Neural progenitor cell (in vitro differentiated cells): Measurements from ENCODE around the gene NT5DC3. TPM values are rescaled to one million over a fixed set of nuclear protein-coding genes. Genes with fewer than 3 reads are reported as not detected.

Experiments
- DNase-seq: peaks from one replicate; pipeline ENCODE4 v3.0.0-alpha.2; 2016; ENCODE audit warnings: low spot score
- H2AFZ ChIP-seq: fragments of 200-600 bp; sonication (generic); replicated peaks from 2 replicates; pipeline ENCODE4 v1.6.1; 2016; ENCODE audit warnings: antibody characterized with exemption
- H3F3A ChIP-seq: fragments of 200-600 bp; sonication (generic); 2 replicates; pipeline ENCODE4 v1.6.1; 2016; ENCODE audit warnings: antibody characterized with exemption, low read depth
- H3K27ac ChIP-seq: fragments of 200-600 bp; sonication (generic); 2 replicates; pipeline ENCODE4 v1.5.1; 2016; ENCODE audit warnings: mild to moderate bottlenecking
- H3K27me3 ChIP-seq: fragments of 200-600 bp; sonication (generic); 2 replicates; pipeline ENCODE4 v1.6.1; 2016; ENCODE audit warnings: mild to moderate bottlenecking, moderate library complexity
- H3K36me3 ChIP-seq: fragments of 200-600 bp; sonication (generic); 2 replicates; pipeline ENCODE4 v1.5.1; 2016
- H3K4me1 ChIP-seq: fragments of 200-600 bp; sonication (generic); 2 replicates; pipeline ENCODE4 v1.6.1; 2016; ENCODE audit warnings: mixed run types
- H3K4me2 ChIP-seq: fragments of 200-600 bp; sonication (generic); 2 replicates; pipeline ENCODE4 v1.6.1; 2016
- H3K4me3 ChIP-seq: fragments of 200-600 bp; sonication (generic); 2 replicates; pipeline ENCODE4 v1.5.1; 2016
- H3K79me2 ChIP-seq: fragments of 200-600 bp; sonication (generic); 2 replicates; pipeline ENCODE4 v1.6.1; 2016; ENCODE audit warnings: low read depth
- H3K9ac ChIP-seq: fragments of 200-600 bp; sonication (generic); 2 replicates; pipeline ENCODE4 v1.6.1; 2016
- H3K9me3 ChIP-seq: fragments of 200-600 bp; sonication (generic); 2 replicates; pipeline ENCODE4 v1.5.1; 2016; ENCODE audit warnings: low read depth
- H4K20me1 ChIP-seq: fragments of 200-600 bp; sonication (generic); 2 replicates; pipeline ENCODE4 v1.6.1; 2016; ENCODE audit warnings: low read depth
- H3K27ac Mint-ChIP-seq: 3 replicates; pipeline ENCODE4 v1.8.0; 2021; ENCODE audit warnings: mixed read lengths
- H3K27me3 Mint-ChIP-seq: 2 replicates; pipeline ENCODE4 v1.8.0; 2022; ENCODE audit warnings: low read depth, mild to moderate bottlenecking, inconsistent platforms, moderate library complexity, mixed read lengths; ENCODE audit not compliant: insufficient read depth
- H3K36me3 Mint-ChIP-seq: 3 replicates; pipeline ENCODE4 v1.8.0; 2021; ENCODE audit warnings: mixed read lengths
- H3K4me1 Mint-ChIP-seq: 3 replicates; pipeline ENCODE4 v1.8.0; 2021; ENCODE audit warnings: mixed read lengths
- H3K4me3 Mint-ChIP-seq: 3 replicates; pipeline ENCODE4 v1.8.0; 2021; ENCODE audit warnings: mild to moderate bottlenecking, moderate library complexity, mixed read lengths
- H3K9me3 Mint-ChIP-seq: 3 replicates; pipeline ENCODE4 v1.8.0; 2020; ENCODE audit warnings: mixed read lengths
- EZH2 ChIP-seq: fragments of 200-600 bp; sonication (generic); IDR thresholded peaks from 2 replicates; pipeline ENCODE4 v1.6.1; 2017; ENCODE audit warnings: antibody characterized with exemption, mild to moderate bottlenecking, moderate library complexity
- EZH2phosphoT487 ChIP-seq: fragments of 200-600 bp; sonication (generic); IDR thresholded peaks from 2 replicates; pipeline ENCODE4 v1.6.1; 2017; ENCODE audit warnings: antibody characterized with exemption
- total RNA-seq: library from RNA; depleted of rRNA; stranded (reverse); fragments of >200 nt; gene quantifications from 2 replicates; pipeline ENCODE4 v1.2.3, GENCODE V29; 2015; ENCODE audit warnings: low replicate concordance
- TF ChIP-seq, protein P1 (sequence below): fragments of 200-600 bp; sonication (generic); IDR thresholded peaks from 2 replicates; pipeline ENCODE4 v1.5.1; 2017; ENCODE audit warnings: antibody characterized with exemption, mild to moderate bottlenecking

Gene NT5DC3
- total RNA-seq, 1 donor from 2014 or later = 3.1 TPM

DNA sequence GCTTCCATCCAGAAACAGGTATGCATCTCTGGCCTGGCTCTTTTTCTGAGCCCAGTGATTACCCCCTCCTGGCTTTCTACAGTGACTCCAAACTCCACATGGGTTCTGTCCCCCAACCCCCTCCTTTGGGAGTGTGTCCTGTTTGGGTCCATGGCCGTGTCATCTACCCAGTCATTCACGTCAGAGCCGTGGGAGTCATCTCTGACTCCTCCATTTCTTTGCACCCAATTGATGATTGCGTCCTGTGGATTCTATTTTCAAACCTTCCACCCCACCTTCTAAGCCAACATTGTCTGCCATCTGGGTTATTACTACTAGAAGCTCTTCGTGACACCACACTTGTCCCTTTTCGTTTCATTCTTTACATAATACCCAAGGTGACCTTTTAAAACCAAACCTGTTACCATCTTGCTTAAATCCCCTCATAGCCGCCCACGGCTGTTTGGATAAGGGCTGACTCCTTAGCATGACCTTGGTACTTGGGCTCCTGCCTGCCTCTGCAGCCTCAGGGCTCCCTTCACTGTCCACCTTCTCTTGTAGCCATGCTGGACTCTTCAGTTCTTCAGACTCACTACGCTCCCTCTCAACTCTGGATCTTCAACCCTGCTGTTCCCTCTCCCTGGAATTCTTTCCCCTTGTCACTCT is 38.1 kb upstream of the NT5DC3 start:
- Histone ChIP-seq H3K36me3 (no peaks in the 10 kb centered on the region), H3K79me2 (no peaks in the 10 kb centered on the region), H3K9ac (no peak overlapping the region), H3K27me3 (no peaks in the 10 kb centered on the region), H3K9me3 (no peaks in the 10 kb centered on the region), H3F3A (no peaks in the 10 kb centered on the region), H3K4me3 (no peak overlapping the region), H3K27ac (no peak overlapping the region), H3K4me1 (no peaks in the 10 kb centered on the region), H4K20me1 (no peaks in the 10 kb centered on the region), H2AFZ (no peak overlapping the region), H3K4me2 (no peak overlapping the region)
- no peak overlapping the region for H3K27ac Mint-ChIP-seq
- H3K36me3 Mint-ChIP-seq = no peaks in the 10 kb centered on the region
- peaks cover 31% of the 10 kb centered on the region for H3K4me1 Mint-ChIP-seq
- H3K9me3 Mint-ChIP-seq = no peaks in the 10 kb centered on the region
- no peak overlapping the region for H3K4me3 Mint-ChIP-seq
- peaks cover 10% of the 10 kb centered on the region for H3K27me3 Mint-ChIP-seq
- DNase-seq = no peak
- no peak for TF ChIP-seq EZH2phosphoT487
- TF ChIP-seq EZH2 = no peak
- TF ChIP-seq, protein P1, sequence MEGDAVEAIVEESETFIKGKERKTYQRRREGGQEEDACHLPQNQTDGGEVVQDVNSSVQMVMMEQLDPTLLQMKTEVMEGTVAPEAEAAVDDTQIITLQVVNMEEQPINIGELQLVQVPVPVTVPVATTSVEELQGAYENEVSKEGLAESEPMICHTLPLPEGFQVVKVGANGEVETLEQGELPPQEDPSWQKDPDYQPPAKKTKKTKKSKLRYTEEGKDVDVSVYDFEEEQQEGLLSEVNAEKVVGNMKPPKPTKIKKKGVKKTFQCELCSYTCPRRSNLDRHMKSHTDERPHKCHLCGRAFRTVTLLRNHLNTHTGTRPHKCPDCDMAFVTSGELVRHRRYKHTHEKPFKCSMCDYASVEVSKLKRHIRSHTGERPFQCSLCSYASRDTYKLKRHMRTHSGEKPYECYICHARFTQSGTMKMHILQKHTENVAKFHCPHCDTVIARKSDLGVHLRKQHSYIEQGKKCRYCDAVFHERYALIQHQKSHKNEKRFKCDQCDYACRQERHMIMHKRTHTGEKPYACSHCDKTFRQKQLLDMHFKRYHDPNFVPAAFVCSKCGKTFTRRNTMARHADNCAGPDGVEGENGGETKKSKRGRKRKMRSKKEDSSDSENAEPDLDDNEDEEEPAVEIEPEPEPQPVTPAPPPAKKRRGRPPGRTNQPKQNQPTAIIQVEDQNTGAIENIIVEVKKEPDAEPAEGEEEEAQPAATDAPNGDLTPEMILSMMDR = no peak

DNA sequence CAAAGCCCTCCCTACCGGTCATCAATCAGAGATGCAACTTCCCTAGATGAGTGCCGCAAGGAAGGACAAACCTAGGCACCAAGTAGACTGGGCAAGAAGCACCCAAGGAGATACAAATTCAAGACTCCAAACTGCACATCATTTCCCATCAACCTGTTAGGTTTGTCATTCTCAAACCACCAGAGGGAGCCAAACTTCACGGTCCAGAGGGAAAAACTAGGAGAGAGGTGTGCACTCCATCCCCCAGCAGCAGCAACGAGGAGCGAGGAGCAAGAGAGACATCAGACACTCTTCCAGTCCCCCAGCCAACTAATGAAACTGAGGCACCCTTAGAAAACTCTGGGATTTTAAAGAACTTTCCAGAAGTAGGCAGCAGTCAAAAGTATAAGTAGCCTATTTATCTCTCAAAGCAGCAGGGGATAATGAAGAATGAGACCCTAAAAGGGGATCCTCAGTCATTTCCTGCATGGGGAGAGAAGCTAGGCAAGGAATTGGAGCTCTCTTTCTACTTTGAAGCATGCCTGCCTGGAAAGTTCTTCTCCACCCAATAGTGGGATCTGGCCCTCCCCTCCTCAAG is 37.0 kb upstream of the NT5DC3 start:
- Histone ChIP-seq H3K4me1 (no peaks in the 10 kb centered on the region), H4K20me1 (no peaks in the 10 kb centered on the region), H3K36me3 (no peaks in the 10 kb centered on the region), H2AFZ (peak overlapping the region; percentile 97), H3K4me2 (peak overlapping the region; percentile 31), H3K27me3 (no peaks in the 10 kb centered on the region), H3K27ac (no peak overlapping the region), H3K79me2 (no peaks in the 10 kb centered on the region), H3K9ac (no peak overlapping the region), H3K4me3 (no peak overlapping the region), H3F3A (no peaks in the 10 kb centered on the region), H3K9me3 (no peaks in the 10 kb centered on the region)
- no peaks in the 10 kb centered on the region for H3K36me3 Mint-ChIP-seq
- peak; percentile 83 for DNase-seq
- TF ChIP-seq EZH2phosphoT487 (no peak), EZH2 (no peak)
- TF ChIP-seq, protein P1 = peak; percentile 82
- H3K27ac Mint-ChIP-seq = no peak overlapping the region
- peak overlapping the region; percentile 17 for H3K4me3 Mint-ChIP-seq
- H3K27me3 Mint-ChIP-seq = peaks cover 10% of the 10 kb centered on the region
- peaks cover 31% of the 10 kb centered on the region for H3K4me1 Mint-ChIP-seq
- H3K9me3 Mint-ChIP-seq = no peaks in the 10 kb centered on the region

DNA sequence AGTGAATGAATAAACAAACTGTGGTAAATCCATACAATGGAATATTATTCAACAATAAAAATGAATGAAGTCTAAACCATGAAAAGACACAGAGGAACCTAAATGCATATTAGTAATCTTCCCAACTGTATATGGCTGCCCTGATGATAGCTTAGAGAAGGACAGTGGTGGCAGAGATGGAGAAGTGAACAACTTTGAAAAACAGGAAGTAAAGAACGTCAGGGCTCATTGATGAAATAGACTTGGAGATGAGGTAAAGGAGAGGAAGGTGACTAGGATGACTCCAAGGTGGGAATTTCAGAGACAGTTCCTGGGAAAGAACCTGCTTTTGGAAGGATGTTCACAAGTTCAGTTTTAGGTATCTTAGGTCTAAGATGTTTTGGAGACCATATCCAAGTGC is 36.3 kb upstream of the NT5DC3 start:
- TF ChIP-seq EZH2phosphoT487 (no peak), EZH2 (no peak)
- TF ChIP-seq, protein P1 = no peak
- peaks cover 29% of the 10 kb centered on the region for H3K4me1 Mint-ChIP-seq
- H3K27ac ChIP-seq = no peak overlapping the region

More for the DNA sequence above, 36.3 kb upstream of the NT5DC3 start:
- H3K27me3 Mint-ChIP-seq = peaks cover 6% of the 10 kb centered on the region
- no peaks in the 10 kb centered on the region for H3K9me3 Mint-ChIP-seq
- Histone ChIP-seq H3K9ac (no peak overlapping the region), H3K4me1 (no peaks in the 10 kb centered on the region), H4K20me1 (no peaks in the 10 kb centered on the region), H3K36me3 (no peaks in the 10 kb centered on the region), H3F3A (no peaks in the 10 kb centered on the region), H3K9me3 (no peaks in the 10 kb centered on the region), H3K4me3 (no peak overlapping the region), H3K4me2 (no peak overlapping the region), H2AFZ (no peak overlapping the region), H3K79me2 (no peaks in the 10 kb centered on the region), H3K27me3 (no peaks in the 10 kb centered on the region)
- H3K4me3 Mint-ChIP-seq = no peak overlapping the region
- no peaks in the 10 kb centered on the region for H3K36me3 Mint-ChIP-seq
- DNase-seq = no peak
- no peak overlapping the region for H3K27ac Mint-ChIP-seq
